ENCODE results near the gene HAUS3. TPM values are rescaled to one million over a fixed set of nuclear protein-coding genes. Genes with fewer than 3 reads are reported as not detected.

The HAUS3 gene
- total and polyA plus RNA-seq, 4 donors, result 2.3 to 13.9 (median 5.3) TPM

GRCh38 chr4:2249526-2250356 is 7.8 kb upstream of the HAUS3 start:
- Histone ChIP-seq H3K27me3 (ENCODE audit: control insufficient read depth in 4 of 4, insufficient read depth in 4 of 4, low read length in 3 of 4) (no peaks in the 10 kb centered on the region), H3K4me3 (ENCODE audit: low read depth in 1 of 3, low read length in 3 of 3) (no peak overlapping the region), H3K9me3 (ENCODE audit: control insufficient read depth in 4 of 4, low read length in 3 of 4) (no peaks in the 10 kb centered on the region), H3K9ac (ENCODE audit: low read depth in 1 of 2, low read length in 2 of 2) (no peak overlapping the region), H3K36me3 (ENCODE audit: control insufficient read depth in 4 of 4, insufficient read depth in 3 of 4, low read depth in 1 of 4, low read length in 3 of 4) (peaks cover 4 to 40% (median 17%) of the 10 kb centered on the region in 4 donors), H3K27ac (ENCODE audit: low read depth in 1 of 2, low read length in 2 of 2) (no peak overlapping the region), H3K4me1 (ENCODE audit: control insufficient read depth in 4 of 4, insufficient read depth in 4 of 4, low read length in 3 of 4) (peaks cover 0 to 3% (median 1%) of the 10 kb centered on the region in 4 donors)
- 91% methylated on average over 26 of the region's 26 CpGs for WGBS
- DNase-seq (ENCODE audit: low spot score), result no peak
- TF ChIP-seq TAF1 (conservative IDR thresholded peaks at IDR 0.05) (no peak), RXRA (IDR thresholded peaks at IDR 0.05) (no peak), NR2F2 (IDR thresholded peaks at IDR 0.05) (no peak), RAD21 (IDR thresholded peaks at IDR 0.05) (no peak), SP1 (IDR thresholded peaks at IDR 0.05) (no peak)

GRCh38 chr4:2248821-2249261 is 6.9 kb upstream of the HAUS3 start:
- WGBS, result 86% methylated on average over 10 of the region's 10 CpGs
- DNase-seq (ENCODE audit: low spot score), result no peak

More at GRCh38 chr4:2248821-2249261, 6.9 kb upstream of the HAUS3 start:
- H3K4me1 ChIP-seq (ENCODE audit: control insufficient read depth in 4 of 4, insufficient read depth in 4 of 4, low read length in 3 of 4), result peaks cover 0 to 3% (median 1%) of the 10 kb centered on the region in 4 donors
- peaks cover 4 to 33% (median 15%) of the 10 kb centered on the region in 4 donors for H3K36me3 ChIP-seq (ENCODE audit: control insufficient read depth in 4 of 4, insufficient read depth in 3 of 4, low read depth in 1 of 4, low read length in 3 of 4)
- H3K9ac ChIP-seq (ENCODE audit: low read depth in 1 of 2, low read length in 2 of 2), result no peak overlapping the region
- no peaks in the 10 kb centered on the region for H3K27me3 ChIP-seq (ENCODE audit: control insufficient read depth in 4 of 4, insufficient read depth in 4 of 4, low read length in 3 of 4)
- no peak overlapping the region for H3K27ac ChIP-seq (ENCODE audit: low read depth in 1 of 2, low read length in 2 of 2)
- H3K9me3 ChIP-seq (ENCODE audit: control insufficient read depth in 4 of 4, low read length in 3 of 4), result no peaks in the 10 kb centered on the region
- no peak overlapping the region for H3K4me3 ChIP-seq (ENCODE audit: low read depth in 1 of 3, low read length in 3 of 3)
- TF ChIP-seq TAF1 (conservative IDR thresholded peaks at IDR 0.05) (no peak), FOXA2 (IDR thresholded peaks at IDR 0.05) (no peak), RXRA (IDR thresholded peaks at IDR 0.05) (no peak), NR2F2 (IDR thresholded peaks at IDR 0.05) (no peak), ATF3 (IDR thresholded peaks at IDR 0.05) (no peak), HNF4A (conservative IDR thresholded peaks at IDR 0.05) (no peak), HNF4G (IDR thresholded peaks at IDR 0.05) (no peak), RAD21 (IDR thresholded peaks at IDR 0.05) (no peak), FOXA1 (IDR thresholded peaks at IDR 0.05) (no peak), CTCF (IDR thresholded peaks at IDR 0.05; ENCODE audit: low read depth, low read length, missing input control) (no peak), MAX (IDR thresholded peaks at IDR 0.05) (no peak), GABPA (IDR thresholded peaks at IDR 0.05 in 1 of 2, conservative IDR thresholded peaks at IDR 0.05 in 1 of 2) (no peak), ZBTB33 (IDR thresholded peaks at IDR 0.05) (no peak), REST (IDR thresholded peaks at IDR 0.05) (no peak), SP1 (IDR thresholded peaks at IDR 0.05) (no peak), JUND (IDR thresholded peaks at IDR 0.05) (no peak), YY1 (IDR thresholded peaks at IDR 0.05) (no peak), EGR1 (IDR thresholded peaks at IDR 0.05; ENCODE audit: low read depth in 2 of 2) (no peak)

Measured in liver (tissue), 9 donors.